Fibroblast of peridontal ligament (primary cell): Measurements from ENCODE around the gene IMPA2.

ENCODE experiments used
- DNase-seq: peaks from one replicate; pipeline ENCODE4 v3.0.0-alpha.2; 2010; ENCODE audit errors: extremely low read depth

Gene IMPA2

GRCh38 chr18:12008181-12008767, 27.0 kb downstream of the IMPA2 start:
- no peak for DNase-seq

- DNase-seq, result no peak
These were observed 27.7 kb downstream of the IMPA2 start for GRCh38 chr18:12008842-12009580.

- no peak for DNase-seq
These were observed 28.4 kb downstream of the IMPA2 start for GRCh38 chr18:12009581-12010140.

- no peak for DNase-seq
These were observed 29.0 kb downstream of the IMPA2 start for GRCh38 chr18:12010187-12010802.

GRCh38 chr18:12011199-12011956, 30.1 kb downstream of the IMPA2 start:
- no peak for DNase-seq

GRCh38 chr18:12011957-12012549, 30.7 kb downstream of the IMPA2 start:
- peak; percentile 58 for DNase-seq

GRCh38 chr18:12012697-12013096, 31.4 kb downstream of the IMPA2 start:
- DNase-seq, result no peak

GRCh38 chr18:12013186-12013916, 32.0 kb downstream of the IMPA2 start:
- DNase-seq, result no peak

- DNase-seq, result no peak
These were observed 32.8 kb downstream of the IMPA2 start for GRCh38 chr18:12014086-12014485.

GRCh38 chr18:12014521-12015415, 33.5 kb downstream of the IMPA2 start:
- no peak for DNase-seq

GRCh38 chr18:12015416-12016062, 34.2 kb downstream of the IMPA2 start:
- DNase-seq, result peak; percentile 58

GRCh38 chr18:12017081-12017480, 35.8 kb downstream of the IMPA2 start:
- DNase-seq, result no peak

- DNase-seq, result no peak
These were observed 37.6 kb downstream of the IMPA2 start for GRCh38 chr18:12018861-12019260.

GRCh38 chr18:12021077-12021476, 39.8 kb downstream of the IMPA2 start:
- no peak for DNase-seq

- DNase-seq, result no peak
These were observed 40.3 kb downstream of the IMPA2 start for GRCh38 chr18:12021596-12021995.

- DNase-seq, result no peak
These were observed 42.1 kb downstream of the IMPA2 start for GRCh38 chr18:12023375-12023774.

GRCh38 chr18:12026562-12026961, 45.3 kb downstream of the IMPA2 start:
- no peak for DNase-seq

GRCh38 chr18:12027046-12027445, 45.7 kb downstream of the IMPA2 start:
- no peak for DNase-seq

- no peak for DNase-seq
These were observed 46.2 kb downstream of the IMPA2 start for GRCh38 chr18:12027480-12027879.
